HG02588 (cell line): ENCODE measurements around the gene HLA-DQB2.
"Not testable (repeated sequence)": the region's sequence is repeated elsewhere in the genome, so short reads cannot be mapped to it uniquely, and the experiment has no call there.

ENCODE experiments used
- ATAC-seq: cut with Tn5 transposase; IDR thresholded peaks from one replicate; pipeline ENCODE4 v1.9.1; 2021; ENCODE audit warnings: mild to moderate bottlenecking, moderate library complexity; ENCODE audit not compliant: unreplicated experiment

HLA-DQB2 gene

GRCh38 chr6:32763421-32763820, at the start of gene HLA-DQB2:
TSS of gene HLA-DQB2 (minus strand) at chr6:32763532. CDS start at chr6:32763470, 62 bp downstream.
- no peak for ATAC-seq

GRCh38 chr6:32809171-32809570, 45.8 kb upstream of the HLA-DQB2 start:
- no peak for ATAC-seq

GRCh38 chr6:32807020-32807580, 43.8 kb upstream of the HLA-DQB2 start:
- no peak for ATAC-seq

- not testable (repeated sequence) for ATAC-seq
Observed at GRCh38 chr6:32805404-32805803, 42.1 kb upstream of the HLA-DQB2 start.

- no peak for ATAC-seq
Observed at GRCh38 chr6:32803416-32803815, 40.1 kb upstream of the HLA-DQB2 start.

GRCh38 chr6:32799740-32800139, 36.4 kb upstream of the HLA-DQB2 start:
- no peak for ATAC-seq

GRCh38 chr6:32799168-32799567, 35.8 kb upstream of the HLA-DQB2 start:
- no peak for ATAC-seq

GRCh38 chr6:32796848-32797776, 33.8 kb upstream of the HLA-DQB2 start:
- ATAC-seq, result no peak

- no peak for ATAC-seq
Observed at GRCh38 chr6:32794510-32794909, 31.2 kb upstream of the HLA-DQB2 start.

- no peak for ATAC-seq
Observed at GRCh38 chr6:32792901-32793435, 29.6 kb upstream of the HLA-DQB2 start.

- ATAC-seq, result no peak
Observed at GRCh38 chr6:32790306-32790705, 27.0 kb upstream of the HLA-DQB2 start.

- ATAC-seq, result no peak
Observed at GRCh38 chr6:32785781-32786533, 22.6 kb upstream of the HLA-DQB2 start.

GRCh38 chr6:32782923-32783322, 19.6 kb upstream of the HLA-DQB2 start:
- not testable (repeated sequence) for ATAC-seq

- ATAC-seq, result no peak
Observed at GRCh38 chr6:32779036-32779435, 15.7 kb upstream of the HLA-DQB2 start.

- no peak for ATAC-seq
Observed at GRCh38 chr6:32775071-32775470, 11.7 kb upstream of the HLA-DQB2 start.

GRCh38 chr6:32774426-32774825, 11.1 kb upstream of the HLA-DQB2 start:
- ATAC-seq, result no peak

GRCh38 chr6:32772656-32773055, 9.3 kb upstream of the HLA-DQB2 start:
- no peak for ATAC-seq

- no peak for ATAC-seq
Observed at GRCh38 chr6:32764048-32764447, 716 bp upstream of the HLA-DQB2 start.

- no peak for ATAC-seq
Observed at GRCh38 chr6:32761548-32761947, 1.8 kb downstream of the HLA-DQB2 start.

GRCh38 chr6:32761072-32761471, 2.3 kb downstream of the HLA-DQB2 start:
- ATAC-seq, result no peak

- no peak for ATAC-seq
Observed at GRCh38 chr6:32759669-32760068, 3.7 kb downstream of the HLA-DQB2 start.
